GM21737 (cell line): ENCODE data around the gene ITGA11.
A peak's percentile ranks its signal among the peaks of the same experiment; 100 is the strongest.

ENCODE experiments used
- ATAC-seq: cut with Tn5 transposase; IDR thresholded peaks from one replicate; pipeline ENCODE4 v1.9.1; 2021; ENCODE audit warnings: mild to moderate bottlenecking, moderate library complexity; ENCODE audit not compliant: unreplicated experiment

The ITGA11 gene, protein sequence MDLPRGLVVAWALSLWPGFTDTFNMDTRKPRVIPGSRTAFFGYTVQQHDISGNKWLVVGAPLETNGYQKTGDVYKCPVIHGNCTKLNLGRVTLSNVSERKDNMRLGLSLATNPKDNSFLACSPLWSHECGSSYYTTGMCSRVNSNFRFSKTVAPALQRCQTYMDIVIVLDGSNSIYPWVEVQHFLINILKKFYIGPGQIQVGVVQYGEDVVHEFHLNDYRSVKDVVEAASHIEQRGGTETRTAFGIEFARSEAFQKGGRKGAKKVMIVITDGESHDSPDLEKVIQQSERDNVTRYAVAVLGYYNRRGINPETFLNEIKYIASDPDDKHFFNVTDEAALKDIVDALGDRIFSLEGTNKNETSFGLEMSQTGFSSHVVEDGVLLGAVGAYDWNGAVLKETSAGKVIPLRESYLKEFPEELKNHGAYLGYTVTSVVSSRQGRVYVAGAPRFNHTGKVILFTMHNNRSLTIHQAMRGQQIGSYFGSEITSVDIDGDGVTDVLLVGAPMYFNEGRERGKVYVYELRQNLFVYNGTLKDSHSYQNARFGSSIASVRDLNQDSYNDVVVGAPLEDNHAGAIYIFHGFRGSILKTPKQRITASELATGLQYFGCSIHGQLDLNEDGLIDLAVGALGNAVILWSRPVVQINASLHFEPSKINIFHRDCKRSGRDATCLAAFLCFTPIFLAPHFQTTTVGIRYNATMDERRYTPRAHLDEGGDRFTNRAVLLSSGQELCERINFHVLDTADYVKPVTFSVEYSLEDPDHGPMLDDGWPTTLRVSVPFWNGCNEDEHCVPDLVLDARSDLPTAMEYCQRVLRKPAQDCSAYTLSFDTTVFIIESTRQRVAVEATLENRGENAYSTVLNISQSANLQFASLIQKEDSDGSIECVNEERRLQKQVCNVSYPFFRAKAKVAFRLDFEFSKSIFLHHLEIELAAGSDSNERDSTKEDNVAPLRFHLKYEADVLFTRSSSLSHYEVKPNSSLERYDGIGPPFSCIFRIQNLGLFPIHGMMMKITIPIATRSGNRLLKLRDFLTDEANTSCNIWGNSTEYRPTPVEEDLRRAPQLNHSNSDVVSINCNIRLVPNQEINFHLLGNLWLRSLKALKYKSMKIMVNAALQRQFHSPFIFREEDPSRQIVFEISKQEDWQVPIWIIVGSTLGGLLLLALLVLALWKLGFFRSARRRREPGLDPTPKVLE

DNA sequence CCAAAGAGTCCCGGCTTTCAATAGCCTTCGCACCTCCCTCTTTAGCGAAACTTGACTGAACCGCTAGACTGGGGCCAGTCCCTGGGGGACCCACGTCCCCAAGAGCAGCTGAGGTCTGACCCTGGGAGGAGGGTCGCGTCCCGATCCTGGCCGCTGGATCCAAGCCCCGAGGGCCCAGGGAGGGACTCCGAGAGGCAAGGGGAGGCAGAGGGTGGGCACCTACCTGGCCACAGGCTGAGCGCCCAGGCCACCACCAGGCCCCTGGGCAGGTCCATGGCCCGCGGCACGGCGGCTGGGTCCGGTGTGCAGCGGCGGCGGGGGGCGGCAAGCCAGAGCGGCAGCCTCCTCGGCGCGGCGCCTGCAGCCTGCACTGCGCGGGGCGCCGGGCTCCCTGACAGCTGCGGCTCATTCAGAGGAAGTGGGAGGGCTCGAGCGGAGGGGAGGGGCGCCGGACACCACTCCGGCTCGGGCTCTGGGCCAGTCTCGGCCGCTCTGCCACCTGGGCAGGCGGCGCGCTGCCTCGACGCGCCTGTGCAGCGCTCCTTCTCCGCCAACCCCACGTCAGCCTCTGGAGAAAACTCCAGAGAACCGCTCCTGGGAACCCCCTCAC is at the start of gene ITGA11:
ITGA11 (minus strand) TSS at position 372 of the 610 bp plus-strand sequence; CDS start at position 275, 97 bp downstream.
- peak; percentile 57 for ATAC-seq

DNA sequence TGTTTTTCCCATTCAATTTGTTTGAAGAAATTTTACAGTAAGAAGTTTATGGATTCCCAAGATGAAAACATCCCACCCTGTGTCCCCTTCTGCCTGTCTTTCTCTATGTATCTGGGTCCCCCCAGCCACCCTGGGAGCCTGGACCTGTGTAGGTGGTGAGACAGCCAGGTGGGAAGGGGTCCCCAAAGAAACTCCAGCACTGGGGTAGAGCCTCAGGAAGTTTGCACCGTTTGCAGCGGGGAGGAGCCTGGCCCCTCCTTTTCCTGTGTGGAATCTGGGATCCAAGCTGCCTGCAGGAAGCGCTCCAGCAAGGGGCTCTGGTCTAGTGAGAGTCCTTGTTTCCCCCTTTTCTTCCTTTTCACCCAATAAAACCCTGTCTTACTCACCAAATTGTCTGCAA is 49.4 kb upstream of the ITGA11 start:
- no peak for ATAC-seq

DNA sequence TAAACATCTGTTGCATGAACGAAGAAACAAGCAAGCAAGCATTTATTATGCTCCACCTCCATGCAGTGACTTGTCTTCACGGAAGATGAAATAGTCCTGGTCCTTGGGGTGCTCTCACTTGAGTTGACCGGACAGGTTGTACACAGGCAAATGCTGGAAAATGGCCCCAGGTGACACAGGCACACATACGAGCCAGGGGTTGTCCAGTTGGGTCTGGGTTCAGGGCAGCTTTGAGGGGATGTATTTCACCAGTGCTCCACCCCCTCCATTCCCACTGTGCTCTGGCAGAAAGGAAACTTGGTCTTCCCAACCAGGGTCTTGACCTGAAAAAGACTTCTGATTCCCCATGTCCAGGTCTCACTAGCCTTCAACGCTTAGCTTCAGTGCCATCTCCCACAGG is 48.3 kb upstream of the ITGA11 start:
- no peak for ATAC-seq

DNA sequence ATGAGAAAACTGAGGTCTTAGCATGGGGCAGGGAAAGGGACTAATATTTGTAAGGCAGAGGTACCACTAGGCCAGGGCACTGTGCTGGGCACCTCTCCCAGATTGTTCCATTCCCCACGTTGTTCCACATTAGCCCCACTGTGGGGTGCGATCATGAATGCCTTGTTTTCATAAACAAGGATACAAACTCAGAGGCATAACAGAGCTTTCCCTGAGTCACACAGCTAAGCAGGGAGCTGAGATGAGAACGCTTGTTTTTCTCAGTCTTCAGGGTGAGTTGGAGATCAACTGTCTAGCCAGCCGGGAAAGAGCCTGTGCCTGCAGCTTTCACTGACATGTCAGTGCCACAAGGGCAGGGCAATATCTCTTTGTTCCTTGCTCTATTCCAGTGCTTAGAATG is 47.9 kb upstream of the ITGA11 start:
- no peak for ATAC-seq

DNA sequence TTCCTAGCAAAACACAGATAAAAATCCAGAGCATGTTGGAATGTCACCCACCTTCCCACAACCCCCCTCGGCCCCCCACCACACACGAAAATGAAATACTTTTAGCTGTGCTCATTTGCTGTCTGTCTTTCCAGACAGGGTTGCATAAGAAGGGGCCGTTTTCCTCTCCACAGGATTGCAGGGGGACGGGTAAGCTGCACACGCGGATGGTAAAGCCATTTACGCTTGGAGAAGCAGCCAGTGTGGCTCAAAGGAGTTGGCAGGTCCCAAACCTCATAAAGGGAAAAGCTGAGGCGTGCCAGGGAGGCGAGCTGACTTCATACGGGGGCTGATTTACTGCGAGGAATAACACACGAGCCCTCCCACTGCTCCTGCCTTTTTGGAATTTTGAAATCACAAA is 47.4 kb upstream of the ITGA11 start:
- ATAC-seq = no peak

DNA sequence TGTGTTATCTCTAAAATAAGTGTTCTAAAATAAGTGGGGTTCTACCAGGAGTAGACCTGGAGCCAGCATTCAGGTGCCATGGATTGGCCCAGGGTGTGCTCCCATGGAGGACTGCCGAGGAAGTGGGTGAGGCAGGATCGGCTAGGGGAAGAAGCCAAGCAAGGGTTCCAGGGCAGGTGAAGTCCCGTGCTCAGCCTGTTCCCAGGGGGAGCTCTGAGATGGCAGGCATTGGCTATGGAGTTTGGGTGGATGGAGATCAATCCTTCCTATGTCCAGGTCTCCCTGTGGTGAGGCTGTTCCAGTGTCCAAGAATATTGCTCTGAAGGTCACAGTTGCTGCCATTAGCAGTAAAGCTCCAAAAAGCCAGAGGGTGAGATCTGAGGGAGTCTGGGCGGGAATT is 46.9 kb upstream of the ITGA11 start:
- ATAC-seq = no peak

DNA sequence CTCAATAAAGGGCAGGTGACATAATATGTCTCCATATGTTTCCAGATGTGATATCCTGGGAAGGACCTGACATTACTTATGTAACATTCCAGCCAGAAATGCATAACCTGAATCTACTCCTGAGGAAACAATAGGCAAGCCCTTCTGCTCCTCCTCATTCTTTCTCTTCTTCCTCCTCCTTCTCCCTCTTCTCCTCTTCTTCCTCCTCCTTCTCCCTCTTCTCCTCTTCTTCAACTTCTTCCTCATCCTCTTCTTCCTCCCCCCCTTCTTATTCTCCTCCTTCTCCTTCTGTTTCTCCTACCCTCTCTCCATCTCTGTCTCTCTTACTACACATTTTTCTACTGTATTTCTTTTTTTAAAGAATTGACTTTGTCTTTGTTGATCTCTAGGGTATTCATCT is 43.5 kb upstream of the ITGA11 start:
- no peak for ATAC-seq

DNA sequence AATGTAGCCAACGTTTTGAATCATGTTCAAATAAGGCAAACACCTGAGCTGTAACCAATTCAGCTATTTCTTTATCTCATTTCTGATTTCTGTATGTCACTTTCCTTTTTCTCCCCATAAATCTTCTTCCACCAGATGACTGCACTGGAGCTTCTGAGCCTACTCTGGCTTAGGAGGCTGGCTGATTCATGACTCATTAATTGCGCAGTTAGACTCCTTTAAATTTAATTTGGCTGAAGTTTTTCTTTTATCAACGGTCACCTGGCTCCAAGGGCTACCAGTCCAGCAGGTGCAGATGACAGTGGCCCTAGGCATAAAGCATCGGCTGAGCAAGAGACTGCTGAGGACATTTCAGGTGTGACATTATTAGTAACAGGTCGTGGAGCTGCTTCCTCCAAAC is 39.6 kb upstream of the ITGA11 start:
- ATAC-seq = no peak

DNA sequence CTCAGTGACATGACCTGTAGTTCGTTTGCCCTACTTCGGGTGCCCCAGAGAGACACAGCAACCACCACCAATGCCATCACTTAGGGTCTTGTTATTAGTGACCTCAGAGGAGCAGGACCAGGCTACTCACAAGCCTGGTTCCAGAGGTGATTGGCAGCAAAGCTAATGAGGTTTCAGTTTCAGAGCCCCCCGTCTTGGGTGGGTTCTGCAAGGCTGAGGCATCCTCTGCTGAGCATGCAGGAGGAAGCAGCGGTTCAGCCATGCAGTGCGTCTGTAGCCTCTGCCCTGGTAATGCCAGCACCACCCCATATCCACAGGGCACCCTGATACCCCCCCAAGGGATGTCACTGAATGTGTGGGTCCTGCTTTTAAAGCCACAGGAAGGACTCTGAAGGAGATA is 39.0 kb upstream of the ITGA11 start:
- ATAC-seq = no peak

DNA sequence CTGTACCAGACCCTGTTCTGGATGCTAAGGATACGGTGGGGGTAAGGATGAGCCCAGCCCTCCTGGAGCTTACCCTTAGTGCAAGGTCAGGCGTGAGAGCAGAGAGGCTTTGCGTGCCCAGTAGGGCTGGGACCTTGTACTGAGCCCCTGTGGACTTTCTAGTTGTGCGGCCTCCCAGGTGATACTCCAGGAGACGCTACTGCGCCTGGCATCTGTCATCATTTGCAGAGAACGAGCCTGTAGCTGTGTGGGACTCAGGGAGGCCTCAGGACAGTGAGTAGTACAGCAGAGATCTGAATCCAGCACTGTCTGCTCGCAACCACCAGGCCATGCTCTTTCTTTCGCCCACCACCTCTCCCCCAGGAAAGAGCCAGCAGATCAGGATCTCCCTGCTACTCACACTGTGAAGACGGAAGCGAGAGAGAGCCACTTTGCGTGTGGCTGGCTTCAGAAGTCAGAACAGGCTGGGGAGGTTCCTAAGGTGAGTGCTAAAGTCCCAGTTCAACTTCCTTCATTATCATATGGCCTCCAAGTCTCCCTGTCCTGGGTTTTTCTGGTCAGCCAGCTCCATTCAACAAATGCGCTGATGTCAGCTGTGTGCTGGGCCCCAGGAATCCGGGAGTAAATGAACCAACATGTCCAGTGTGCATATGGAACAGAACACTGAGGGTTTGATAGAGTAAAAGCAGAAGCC is 38.2 kb upstream of the ITGA11 start:
- no peak for ATAC-seq

DNA sequence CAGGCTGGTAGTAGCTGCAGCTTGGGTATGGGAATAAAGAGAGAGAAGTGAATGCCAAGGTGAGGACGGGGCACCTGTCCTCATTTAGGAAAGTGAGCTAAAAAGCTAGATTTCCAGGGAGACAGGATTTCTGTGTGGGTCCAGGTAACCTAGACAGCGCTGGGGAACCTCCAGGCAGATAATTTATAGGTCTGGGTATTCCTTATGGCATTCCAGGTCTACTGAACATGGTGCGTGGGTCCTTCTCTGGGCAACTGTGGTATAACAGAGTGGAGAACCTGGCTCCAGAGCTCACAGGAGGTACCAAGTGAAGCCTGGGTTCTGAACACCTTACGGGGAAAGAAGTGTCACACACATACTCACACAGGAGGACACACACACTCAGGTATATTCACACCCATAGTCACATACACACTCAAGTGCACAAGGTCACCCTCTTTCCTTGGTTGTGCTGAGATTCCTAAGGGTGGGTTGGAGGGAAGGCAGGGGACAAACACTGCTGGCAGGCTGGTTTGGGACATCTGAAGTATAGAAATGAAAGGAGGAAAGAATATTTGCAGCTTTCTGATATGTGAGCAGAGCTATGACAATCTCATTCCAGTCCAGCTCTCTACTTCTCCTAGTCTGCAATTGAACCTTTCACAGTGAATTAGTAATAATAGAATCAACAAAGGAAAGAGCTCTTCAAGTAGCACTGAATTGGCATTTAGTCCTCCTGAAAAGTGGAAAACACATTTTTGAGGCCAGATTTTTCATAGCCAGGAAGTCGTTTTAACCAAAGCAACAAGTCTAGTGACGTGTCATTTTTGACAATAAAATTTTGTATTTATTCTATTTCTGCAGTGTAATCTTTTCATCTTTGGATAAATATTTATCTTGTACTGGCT is 37.4 kb upstream of the ITGA11 start:
- no peak for ATAC-seq

DNA sequence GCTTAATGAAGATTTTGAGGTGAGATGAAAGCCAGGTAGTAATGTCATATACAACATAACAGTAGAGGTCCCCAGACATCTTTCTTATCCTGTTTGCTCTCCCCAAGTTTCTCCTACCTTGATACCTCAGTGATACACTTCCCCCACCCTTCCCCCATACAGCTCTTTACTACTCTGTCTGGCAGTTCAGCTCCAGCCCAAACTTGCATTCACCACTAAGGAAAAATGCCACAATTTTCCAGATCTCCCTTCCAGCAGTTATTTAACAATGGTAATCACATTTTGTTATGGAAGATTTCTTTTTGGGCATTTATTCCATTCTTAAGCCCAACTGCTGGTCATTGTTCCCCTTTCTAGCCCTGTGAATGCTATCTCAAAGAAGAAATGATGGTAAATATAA is 34.9 kb upstream of the ITGA11 start:
- no peak for ATAC-seq

DNA sequence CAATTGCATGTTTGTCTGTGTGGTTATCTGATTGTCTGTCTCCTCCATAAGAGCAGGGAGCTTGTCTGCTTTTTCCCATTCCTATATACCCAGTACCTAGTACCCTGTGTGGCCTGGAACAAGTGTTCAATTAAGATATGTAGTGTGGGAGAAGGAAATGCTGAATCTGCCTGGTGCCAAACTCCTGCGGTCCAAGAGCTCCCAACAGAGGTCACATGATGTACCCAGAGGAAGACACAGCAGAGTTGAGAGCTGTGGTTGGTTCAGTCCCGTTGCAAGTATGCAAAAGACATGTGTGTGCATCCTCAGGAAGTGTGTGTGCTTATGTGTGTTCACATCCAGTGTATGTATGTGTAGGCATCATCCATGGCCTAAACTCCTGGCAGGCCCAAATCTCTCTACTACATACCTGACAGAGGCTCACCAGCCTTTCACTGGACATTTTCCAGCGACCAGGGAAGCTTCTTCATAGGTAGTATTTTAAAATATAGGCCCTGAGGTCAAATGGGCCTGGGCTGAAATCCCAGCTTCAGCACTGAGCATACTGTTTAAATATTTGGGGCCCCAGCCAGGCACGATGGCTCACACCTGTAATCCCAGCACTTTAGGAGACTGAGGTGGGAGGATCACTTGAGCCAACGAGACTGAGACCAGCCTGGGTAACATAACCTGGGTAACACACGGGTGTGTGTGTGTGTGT is 34.0 kb upstream of the ITGA11 start:
- no peak for ATAC-seq

DNA sequence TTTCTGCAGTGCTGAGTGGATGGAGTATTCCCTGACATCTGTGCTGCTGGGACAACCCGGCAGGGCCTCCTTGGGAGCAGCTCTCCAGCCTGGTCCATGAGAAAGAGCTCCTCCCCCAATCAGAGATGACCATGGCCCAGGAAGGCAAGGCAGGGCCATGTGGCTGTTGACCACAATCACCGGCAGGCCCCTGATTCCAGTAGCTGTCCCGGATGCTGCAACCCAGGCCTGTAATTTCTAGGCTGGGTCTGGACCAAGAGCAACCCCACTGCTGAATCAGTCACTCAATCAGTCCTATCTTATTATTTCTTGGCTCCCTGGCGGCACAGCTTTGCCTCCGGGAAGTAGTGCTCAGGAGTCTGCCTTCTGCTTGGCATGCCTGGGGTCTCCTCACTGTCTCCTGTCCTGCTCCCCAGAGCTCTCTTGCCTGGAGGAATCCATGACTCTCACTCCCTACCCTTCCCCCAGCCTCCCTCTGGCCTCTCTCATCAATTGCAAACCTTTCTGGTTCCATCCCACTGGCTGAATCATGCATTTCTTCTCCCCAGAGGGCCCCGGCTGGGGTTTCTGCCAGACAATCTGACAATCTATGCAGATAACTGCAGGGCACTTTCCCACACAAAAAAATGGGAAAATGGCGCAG is 32.6 kb upstream of the ITGA11 start:
- no peak for ATAC-seq

DNA sequence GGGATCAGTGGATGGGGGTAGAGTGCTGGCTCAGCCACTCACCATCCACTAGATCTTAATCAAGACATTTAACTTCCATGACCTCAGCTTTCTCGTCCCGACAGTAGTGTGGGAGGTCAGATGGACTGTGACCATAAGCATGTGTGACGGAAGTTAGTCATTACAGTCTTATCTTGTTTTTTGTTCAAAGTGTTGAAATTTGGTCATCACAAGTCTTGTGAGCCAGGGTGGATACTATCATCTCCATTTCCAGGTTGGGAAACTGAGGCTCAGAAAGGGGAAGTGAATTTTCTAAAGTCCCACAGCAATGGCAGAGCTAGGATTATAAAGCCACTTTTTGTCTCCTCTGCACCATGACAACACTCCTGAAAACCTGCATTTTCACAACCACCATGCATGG is 32.0 kb upstream of the ITGA11 start:
- no peak for ATAC-seq

DNA sequence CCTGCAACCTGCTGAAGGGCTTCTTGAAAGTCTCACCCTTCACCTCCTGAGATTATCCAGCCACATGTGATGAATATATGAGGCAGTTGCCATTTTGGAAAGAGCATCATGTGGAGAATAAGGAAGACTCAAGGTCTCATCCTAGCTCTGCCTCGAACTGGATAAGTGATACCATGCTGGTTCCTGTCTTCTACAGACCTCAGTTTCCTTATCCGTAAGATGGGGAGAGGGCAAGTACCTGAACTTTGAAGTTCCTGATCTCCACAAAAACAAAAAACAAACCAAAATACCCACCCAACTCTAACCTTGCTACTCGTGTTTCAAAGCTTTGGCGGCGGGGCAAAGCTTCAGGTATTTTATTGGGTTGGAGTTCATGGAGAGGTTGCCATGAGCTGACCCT is 31.5 kb upstream of the ITGA11 start:
- ATAC-seq = no peak

DNA sequence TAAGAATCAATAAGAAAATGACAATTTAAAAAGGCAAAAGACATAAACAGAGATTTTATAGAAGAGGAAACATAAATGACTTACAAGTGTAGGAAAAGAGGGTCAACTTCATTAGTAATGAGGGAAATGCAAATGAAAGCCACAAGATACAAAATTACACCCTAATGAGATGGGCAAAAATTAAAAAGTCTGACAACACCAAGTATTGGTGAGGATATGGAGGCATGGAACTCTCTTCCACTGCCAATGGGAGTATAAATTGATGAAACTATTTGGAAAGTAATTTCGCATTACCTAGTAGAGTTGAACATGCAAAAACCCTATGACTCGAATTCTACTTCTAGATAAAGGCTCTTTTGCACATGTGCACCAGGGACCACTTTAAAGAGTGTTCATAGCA is 28.2 kb upstream of the ITGA11 start:
- ATAC-seq = no peak

DNA sequence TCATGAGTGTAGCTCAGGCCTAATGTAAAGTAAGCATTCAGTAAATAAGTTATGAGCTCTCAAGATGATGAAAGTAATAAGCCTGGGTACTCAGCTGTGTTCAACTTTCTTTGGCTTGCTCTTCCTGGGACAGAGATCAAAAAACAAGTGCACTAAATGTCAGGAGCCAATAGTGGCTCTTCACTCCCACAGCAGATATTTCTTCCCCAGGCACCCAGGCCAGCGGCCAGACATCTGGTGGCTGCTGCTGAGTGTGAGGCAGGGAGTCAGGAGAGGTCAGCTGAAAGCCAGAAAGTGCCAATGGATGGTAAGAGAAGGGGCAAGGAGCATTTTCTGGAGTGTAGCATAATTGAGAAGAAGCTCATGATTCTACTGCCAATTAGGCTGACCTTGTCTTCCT is 18.2 kb upstream of the ITGA11 start:
- no peak for ATAC-seq
